ENCODE results near the gene RSL24D1.

GRCh38 chr15:55195996-55196395 lies 745 bp downstream of the RSL24D1 start:
- TF ChIP-seq CTCF (IDR thresholded peaks at IDR 0.05) (no peak), ZFX (IDR thresholded peaks at IDR 0.05; ENCODE audit: borderline replicate concordance) (no peak)
